SU-DHL-6 (cell line): ENCODE measurements around the gene IFNW1.

ENCODE experiments used
- EZH2phosphoT487 ChIP-seq: fragments of 200-600 bp; sonication (generic), shearing (Covaris generic); conservative IDR thresholded peaks from 2 replicates; pipeline ENCODE4 v1.6.1; 2018; ENCODE audit warnings: mild to moderate bottlenecking, antibody characterized with exemption, low read length, moderate library complexity, mixed read lengths
- TF ChIP-seq, protein P1 (sequence below): fragments of 200-600 bp; sonication (generic); IDR thresholded peaks from one replicate; pipeline ENCODE4 v1.5.1; 2017; ENCODE audit warnings: antibody characterized with exemption, mild to moderate bottlenecking, low read length, moderate library complexity; ENCODE audit not compliant: insufficient read depth, poor library complexity, severe bottlenecking

DNA sequence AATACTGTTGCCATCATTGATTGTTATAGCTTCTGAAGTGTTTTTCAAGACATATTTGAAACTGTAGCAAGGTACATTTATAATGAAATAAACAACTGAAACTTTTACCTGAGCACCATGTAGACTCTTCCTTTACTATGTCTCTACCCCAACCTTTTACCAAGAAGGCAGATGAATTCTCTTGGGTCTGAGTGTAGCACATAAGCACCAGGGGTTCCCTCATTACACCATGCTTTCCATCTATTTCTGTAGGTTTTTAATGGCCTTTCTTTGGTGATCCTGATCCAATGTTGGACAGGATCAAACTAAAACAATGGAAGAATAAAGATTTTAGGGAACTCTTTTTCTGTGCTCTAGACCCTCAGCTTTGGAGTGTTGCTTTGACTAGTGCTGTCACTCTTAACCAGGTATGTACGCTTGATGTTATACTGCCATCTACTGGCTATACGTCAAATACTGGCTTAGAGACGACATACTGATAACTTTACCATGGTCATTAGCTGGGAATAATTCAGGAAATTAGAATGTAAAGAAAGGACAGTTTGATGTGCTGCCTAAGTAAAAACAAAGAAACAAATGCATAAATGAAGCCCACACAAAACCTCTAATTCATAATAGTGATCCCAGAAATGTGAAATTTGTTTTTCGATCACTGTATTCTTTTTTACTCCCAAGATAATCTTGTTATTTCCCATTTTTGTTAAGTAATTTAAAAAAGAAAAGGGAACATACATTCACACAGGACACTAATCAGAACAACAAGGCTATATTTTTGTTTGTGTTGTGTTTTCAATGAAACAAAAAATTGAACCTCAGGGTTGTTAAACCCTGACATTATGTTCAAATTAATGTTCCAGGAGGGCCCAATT lies 30.7 kb downstream of the IFNW1 start:
- TF ChIP-seq, protein P1, sequence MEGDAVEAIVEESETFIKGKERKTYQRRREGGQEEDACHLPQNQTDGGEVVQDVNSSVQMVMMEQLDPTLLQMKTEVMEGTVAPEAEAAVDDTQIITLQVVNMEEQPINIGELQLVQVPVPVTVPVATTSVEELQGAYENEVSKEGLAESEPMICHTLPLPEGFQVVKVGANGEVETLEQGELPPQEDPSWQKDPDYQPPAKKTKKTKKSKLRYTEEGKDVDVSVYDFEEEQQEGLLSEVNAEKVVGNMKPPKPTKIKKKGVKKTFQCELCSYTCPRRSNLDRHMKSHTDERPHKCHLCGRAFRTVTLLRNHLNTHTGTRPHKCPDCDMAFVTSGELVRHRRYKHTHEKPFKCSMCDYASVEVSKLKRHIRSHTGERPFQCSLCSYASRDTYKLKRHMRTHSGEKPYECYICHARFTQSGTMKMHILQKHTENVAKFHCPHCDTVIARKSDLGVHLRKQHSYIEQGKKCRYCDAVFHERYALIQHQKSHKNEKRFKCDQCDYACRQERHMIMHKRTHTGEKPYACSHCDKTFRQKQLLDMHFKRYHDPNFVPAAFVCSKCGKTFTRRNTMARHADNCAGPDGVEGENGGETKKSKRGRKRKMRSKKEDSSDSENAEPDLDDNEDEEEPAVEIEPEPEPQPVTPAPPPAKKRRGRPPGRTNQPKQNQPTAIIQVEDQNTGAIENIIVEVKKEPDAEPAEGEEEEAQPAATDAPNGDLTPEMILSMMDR = peak; percentile 83
- no peak for TF ChIP-seq EZH2phosphoT487
